GM12892 (cell line): ENCODE measurements around the gene DOK3.
"Not testable (repeated sequence)": the region's sequence is repeated elsewhere in the genome, so short reads cannot be mapped to it uniquely, and the experiment has no call there.

Experiments used
- DNase-seq: peaks from one replicate; pipeline ENCODE4 v3.0.0; 2011; ENCODE audit not compliant: insufficient read length
- FAIRE-seq: peaks from 2 replicates; lab custom pipeline; 2011; peaks lifted over from hg19 to GRCh38; lab: Jason Lieb, UNC
- POLR2A ChIP-seq: IDR thresholded peaks from 2 replicates; pipeline ENCODE4 v1.6.1; 2011; ENCODE audit warnings: low read depth, low read length, control low read depth
- POLR2AphosphoS5 ChIP-seq: IDR thresholded peaks from 2 replicates; pipeline ENCODE4 v1.6.1; 2011; ENCODE audit warnings: low read depth, low read length, control low read depth
- TAF1 ChIP-seq: IDR thresholded peaks from 2 replicates; pipeline ENCODE4 v1.6.1; 2011; ENCODE audit warnings: low read depth, mild to moderate bottlenecking, control low read depth, low read length, borderline replicate concordance

DOK3 gene

DNA sequence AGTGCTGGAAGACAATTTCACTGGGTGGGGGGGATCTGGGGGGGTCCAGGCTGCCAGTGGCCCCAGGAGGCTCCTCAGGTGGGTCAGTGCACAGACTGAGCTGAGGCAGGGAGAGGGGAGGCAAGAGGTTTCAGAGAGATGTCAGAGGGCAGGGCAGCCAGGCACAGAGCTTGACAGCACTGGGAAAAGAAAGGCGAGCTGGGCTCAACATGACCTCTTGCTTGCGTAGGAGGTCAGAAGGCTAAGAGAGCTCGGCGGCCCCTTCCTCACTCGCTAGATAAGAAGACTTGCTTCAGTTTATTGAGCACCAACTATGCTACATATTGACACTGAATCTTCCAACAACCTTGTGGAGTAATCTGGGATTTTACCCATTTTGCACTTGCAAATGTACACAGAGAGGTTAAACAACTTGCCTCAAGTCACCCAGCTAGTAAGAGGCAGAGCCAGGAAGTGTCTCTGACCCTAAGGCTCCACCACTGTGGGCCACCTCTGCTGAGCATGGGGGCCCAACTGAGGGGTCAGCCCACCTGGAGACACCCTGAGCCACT lies 15.8 kb downstream of the DOK3 start:
- DNase-seq (no peak), FAIRE-seq (peak; percentile 60)
- no peak for TF ChIP-seq POLR2A
- no peak for TF ChIP-seq POLR2AphosphoS5
- TF ChIP-seq TAF1: no peak

DNA sequence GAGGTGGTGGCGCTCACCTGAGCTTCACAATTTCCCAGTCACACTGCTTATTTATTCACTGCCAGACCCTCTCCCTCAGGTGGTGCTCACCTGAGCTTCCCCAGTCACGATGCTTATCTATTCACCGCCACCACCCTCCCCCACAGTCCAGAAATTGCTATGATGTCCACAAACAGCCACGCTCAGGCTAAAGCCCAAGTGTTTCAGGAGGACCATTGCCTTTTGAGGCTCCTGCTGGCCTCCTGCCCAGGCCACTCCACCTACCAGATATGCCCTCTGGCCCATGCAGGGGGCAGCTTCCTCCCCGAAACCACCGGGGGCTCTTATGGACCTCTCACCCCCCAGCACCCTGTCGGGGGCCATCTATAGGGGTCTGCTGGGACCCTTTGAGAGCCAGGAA lies 16.8 kb downstream of the DOK3 start:
- FAIRE-seq: no peak
- no peak for DNase-seq
- TF ChIP-seq TAF1: no peak
- 0 out of 2 replicates have a peak, but pooled peaks have one; percentile 25 for TF ChIP-seq POLR2A

DNA sequence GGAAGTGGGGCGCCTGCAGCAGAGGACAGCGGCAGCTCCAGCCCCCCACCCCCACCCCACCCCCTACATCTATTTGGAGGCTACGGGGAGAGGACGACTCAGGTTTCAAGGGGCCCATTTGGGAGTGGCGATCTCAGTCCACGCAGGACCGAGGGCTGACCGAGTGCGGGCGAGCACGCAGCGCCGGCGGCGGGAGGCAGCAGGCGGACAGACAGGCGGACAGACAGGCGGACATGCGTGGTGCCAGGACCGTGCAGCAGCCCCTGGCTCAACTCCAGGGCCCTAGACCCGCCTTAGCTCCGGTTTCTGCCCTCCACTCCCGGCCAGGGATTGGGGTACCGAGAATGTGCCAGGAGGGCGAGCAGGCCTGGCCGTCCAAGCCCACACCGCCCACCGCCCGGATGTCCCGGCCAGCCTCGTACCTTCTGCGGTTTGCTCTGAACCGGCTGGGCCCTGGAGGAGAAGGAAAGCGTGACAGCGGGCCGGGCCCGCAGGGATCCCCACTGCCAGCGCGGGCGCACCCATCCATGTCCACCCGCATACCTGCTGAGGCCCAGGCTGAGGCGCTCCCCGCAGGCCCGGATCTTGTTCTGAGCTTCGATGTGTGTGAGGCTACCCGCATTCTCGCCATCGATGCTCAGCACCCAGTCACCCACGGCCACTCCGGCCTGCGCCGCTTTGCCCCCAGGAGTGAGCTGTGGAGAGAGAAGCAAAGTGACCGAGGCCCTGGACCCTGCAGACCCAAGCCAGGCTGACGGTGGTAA lies 17.5 kb downstream of the DOK3 start:
- DNase-seq: no peak
- no peak for TF ChIP-seq POLR2AphosphoS5
- 0 out of 2 replicates have a peak, but pooled peaks have one; percentile 3 for TF ChIP-seq POLR2A
- no peak for FAIRE-seq

GRCh38 chr5:177491429-177491945 lies 18.1 kb downstream of the DOK3 start:
- TF ChIP-seq POLR2A (peak; percentile 21; the same call in 1 of the 2 replicates), TAF1 (no peak)
- no peak for FAIRE-seq
- no peak for DNase-seq

DNA sequence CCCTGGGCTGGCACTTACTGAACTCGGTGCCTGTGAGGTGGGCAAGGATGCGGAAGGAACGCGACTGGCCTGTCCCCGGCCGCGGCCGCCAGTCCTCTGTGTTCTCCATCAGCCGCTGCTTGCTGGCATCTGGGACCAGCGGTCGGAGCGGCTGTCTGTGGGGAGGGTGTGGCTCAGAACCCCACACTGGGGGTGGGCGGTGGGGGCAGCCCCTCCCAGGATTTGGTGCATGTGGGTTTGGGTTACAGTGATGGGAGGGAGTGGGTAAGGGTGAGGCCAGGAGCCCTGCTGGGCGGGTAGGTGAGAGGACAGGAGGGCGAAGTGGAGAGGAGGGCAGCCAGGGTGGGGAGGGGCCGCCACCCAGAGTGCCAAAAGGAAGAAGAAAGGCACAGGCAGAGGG lies 18.6 kb downstream of the DOK3 start:
- DNase-seq (no peak), FAIRE-seq (no peak)
- no peak for TF ChIP-seq POLR2A
- no peak for TF ChIP-seq TAF1
- TF ChIP-seq POLR2AphosphoS5: no peak

DNA sequence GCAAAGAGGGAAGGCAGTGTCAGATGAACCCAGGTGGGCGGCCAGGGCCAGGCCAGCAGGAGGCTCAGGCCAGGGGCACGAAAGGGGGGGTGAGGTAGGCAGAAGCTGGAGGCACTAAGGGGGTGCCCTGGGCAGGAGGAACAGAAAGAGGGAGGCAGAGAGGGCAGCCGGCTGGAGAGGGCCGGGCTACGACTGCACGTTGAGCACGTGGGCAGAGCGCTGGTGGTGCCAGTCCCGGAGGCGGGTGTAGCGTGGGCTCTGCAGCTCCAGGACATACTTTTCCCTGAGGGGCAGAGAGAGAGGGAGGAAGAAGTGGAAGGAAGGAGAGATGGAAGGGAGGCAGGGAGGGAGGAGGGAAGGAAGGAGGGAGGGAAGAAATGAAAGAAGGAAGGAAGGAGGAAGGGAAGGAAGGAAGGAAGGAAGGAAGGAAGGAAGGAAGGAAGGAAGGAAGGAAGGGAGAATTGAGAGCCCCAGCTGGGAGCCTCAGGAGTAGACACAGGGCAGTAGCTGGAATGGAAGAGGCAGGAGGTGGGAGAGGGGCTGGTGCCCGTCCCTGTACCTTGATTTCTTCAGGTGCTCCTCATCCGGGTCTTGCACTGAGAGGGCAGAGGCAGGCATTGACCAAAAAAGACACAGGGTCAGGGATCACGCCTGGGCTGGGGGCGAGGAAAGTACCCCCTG lies 19.2 kb downstream of the DOK3 start:
- FAIRE-seq (no peak), DNase-seq (no peak)
- TF ChIP-seq TAF1 (no peak), POLR2A (no peak)

- FAIRE-seq: no peak
- TF ChIP-seq POLR2AphosphoS5: peak; percentile 41; the same call in 1 of the 2 replicates
- no peak for TF ChIP-seq TAF1
- DNase-seq: no peak
Observed at GRCh38 chr5:177489119-177489716, 20.4 kb downstream of the DOK3 start.

- no peak for TF ChIP-seq POLR2A
- no peak for TF ChIP-seq POLR2AphosphoS5
- no peak for TF ChIP-seq TAF1
- FAIRE-seq (no peak), DNase-seq (no peak)
Observed at GRCh38 chr5:177487975-177488374, 21.7 kb downstream of the DOK3 start.

DNA sequence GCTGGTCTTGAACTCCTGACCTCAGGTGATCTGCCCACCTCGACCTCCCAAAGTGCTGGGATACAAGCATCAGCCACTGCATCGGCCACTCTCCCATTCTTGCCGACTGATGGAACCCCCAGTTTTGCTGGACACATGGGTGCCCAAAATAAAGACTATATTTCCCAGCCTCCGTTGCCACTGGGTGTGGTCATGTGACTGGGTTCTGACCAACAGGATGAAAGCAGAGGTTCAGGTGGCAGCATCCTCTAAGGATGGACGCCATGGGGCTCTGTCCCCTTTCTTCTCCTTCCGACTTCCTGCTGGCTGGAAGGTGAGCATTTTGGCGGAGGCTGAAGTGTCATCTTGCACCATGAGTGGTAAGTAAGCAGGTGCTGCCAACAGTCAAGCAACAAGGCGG lies 22.5 kb downstream of the DOK3 start:
- FAIRE-seq: no peak
- TF ChIP-seq POLR2AphosphoS5 (no peak), TAF1 (no peak), POLR2A (no peak)
- no peak for DNase-seq

DNA sequence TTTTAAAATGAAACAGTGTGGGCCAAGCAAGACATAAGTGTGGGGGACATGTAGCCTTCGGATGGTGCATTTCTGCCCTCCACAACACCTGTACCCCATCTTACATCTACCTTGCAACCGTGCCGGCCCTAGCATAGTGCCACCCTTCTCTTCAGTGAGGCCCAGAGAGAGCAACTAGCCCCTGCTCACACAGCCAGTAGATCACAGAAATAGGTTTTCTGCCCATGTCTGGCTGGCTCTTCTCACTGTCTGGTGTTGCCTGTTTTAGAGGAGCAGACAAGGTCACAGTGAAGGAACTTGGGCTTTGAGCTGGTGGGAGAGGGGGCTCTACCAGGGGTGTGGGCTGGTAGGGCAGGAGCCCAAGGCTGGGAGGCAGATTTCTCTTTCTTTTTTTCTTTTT lies 23.4 kb downstream of the DOK3 start:
- TF ChIP-seq POLR2A: no peak
- no peak for TF ChIP-seq POLR2AphosphoS5
- TF ChIP-seq TAF1: no peak
- FAIRE-seq: no peak
- no peak for DNase-seq

DNA sequence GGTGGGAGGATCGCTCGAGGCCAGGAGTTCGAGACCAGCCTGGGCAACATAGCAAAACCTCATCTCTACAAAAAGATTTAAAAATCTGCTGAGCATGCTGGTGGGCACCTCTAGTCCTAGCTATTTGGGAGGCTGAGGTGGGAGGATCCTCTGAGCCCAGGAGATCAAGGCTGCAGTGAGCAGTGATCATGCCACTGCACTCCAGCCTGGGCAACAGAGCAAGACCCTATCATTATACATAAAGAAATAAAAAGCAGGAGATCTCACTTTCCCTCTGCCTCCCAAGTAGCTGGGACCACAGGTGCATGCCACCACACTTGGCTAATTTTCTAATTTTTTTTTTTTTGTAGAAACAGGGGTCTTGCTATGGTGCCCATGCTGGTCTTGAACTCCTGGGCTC lies 23.9 kb downstream of the DOK3 start:
- DNase-seq, FAIRE-seq: not testable (repeated sequence)
